Transverse colon (tissue), 4 donors: Measurements from ENCODE around the gene RND3. TPM values are rescaled to one million over a fixed set of nuclear protein-coding genes. Genes with fewer than 3 reads are reported as not detected.
A peak's percentile ranks its signal among the peaks of the same experiment; 100 is the strongest.

ENCODE experiments used
- DNase-seq: peaks from one replicate; pipeline ENCODE4 v3.0.0-alpha.2; 2019
- H3K27ac ChIP-seq, 4 donors: fragments of 200-600 bp; sonication (generic); 2 replicates each; pipeline ENCODE4 v1.5.1; 2016 to 2018; ENCODE audit warnings: inconsistent platforms in 4 of 4
- H3K27me3 ChIP-seq: fragments of 200-600 bp; sonication (generic); 2 replicates; pipeline ENCODE4 v1.5.1; 2017; ENCODE audit warnings: inconsistent platforms
- H3K36me3 ChIP-seq, 4 donors: fragments of 200-600 bp; sonication (generic); 2 replicates each; pipeline ENCODE4 v1.5.1; 2017 to 2019; ENCODE audit warnings: inconsistent platforms in 4 of 4
- H3K4me1 ChIP-seq, 4 donors: fragments of 200-600 bp; sonication (generic); 2 replicates each; pipeline ENCODE4 v1.5.1; 2017 to 2020; ENCODE audit warnings: inconsistent platforms in 4 of 4
- H3K4me3 ChIP-seq, 4 donors: fragments of 200-600 bp; sonication (generic); 1 replicate in 1 of 4; 2 replicates in 3 of 4; pipeline versions ENCODE4 v1.5.1 to v1.6.1; 2017 to 2019; ENCODE audit warnings: inconsistent platforms in 4 of 4
- H3K9me3 ChIP-seq, 2 donors: fragments of 200-600 bp; sonication (generic); 2 replicates each; pipeline ENCODE4 v1.5.1; 2017 to 2019; ENCODE audit warnings: inconsistent platforms in 2 of 2
- EP300 ChIP-seq: sonication (generic); formaldehyde crosslinking; IDR thresholded peaks from one replicate; pipeline ENCODE4 v1.6.1; 2017; ENCODE audit warnings: antibody characterized with exemption, low read depth
- POLR2A ChIP-seq: fragments of 450-650 bp; IDR thresholded peaks from one replicate; pipeline ENCODE4 v1.6.1; 2016; ENCODE audit warnings: antibody characterized with exemption, mild to moderate bottlenecking, moderate library complexity
- POLR2AphosphoS5 ChIP-seq, 3 donors: sonication (generic); formaldehyde crosslinking; IDR thresholded peaks; one replicate each; pipeline ENCODE4 v1.6.1; 2016; ENCODE audit warnings: antibody characterized with exemption in 3 of 3
- WGBS, 2 donors: methylation state at CpG; one replicate each; pipeline ENCODE4 v1.1.5; 2018; ENCODE audit warnings: low coverage in 1 of 2; 5-methylcytosine and 5-hydroxymethylcytosine counted together
- in situ Hi-C, 4 donors: fragments of 200-750 bp; cut with MboI; loops; one replicate each; pipeline versions ENCODE4 v1.15.0 to v1.15.1; 2017; ENCODE audit warnings: low sequenced_read_pairs in 3 of 4, low pct_ligation_motif_present in 1 of 4, low pct_unique_long_range_greater_than_20kb in 1 of 4
- intact Hi-C: fragments of 100-400 bp; cut with DNase I; formaldehyde crosslinking; loops from one replicate; pipeline ENCODE4 v1.15.1; 2023; ENCODE audit warnings: low total_unique reads
- total RNA-seq, 4 donors: library from RNA; depleted of rRNA; stranded (reverse); fragments of >200 nt; gene quantifications; one replicate each; pipeline ENCODE4 v1.1.0, GENCODE V29; 2016
- TF ChIP-seq, protein P1 (sequence below), 5 experiments: fragments of 200-600 bp in 3 of 5; fragments of 450-650 bp in 2 of 5; sonication (generic) in 3 of 5; IDR thresholded peaks; 1 replicate in 2 of 5; 2 replicates in 3 of 5; pipeline ENCODE4 v1.5.1; 2016 to 2017; ENCODE audit warnings: antibody characterized with exemption in 5 of 5, inconsistent platforms in 3 of 5, mild to moderate bottlenecking in 2 of 5, moderate library complexity in 1 of 5

Gene RND3
- total RNA-seq, 4 donors from 2014 or later, result 16.5 to 54.6 (median 46.1) TPM

DNA sequence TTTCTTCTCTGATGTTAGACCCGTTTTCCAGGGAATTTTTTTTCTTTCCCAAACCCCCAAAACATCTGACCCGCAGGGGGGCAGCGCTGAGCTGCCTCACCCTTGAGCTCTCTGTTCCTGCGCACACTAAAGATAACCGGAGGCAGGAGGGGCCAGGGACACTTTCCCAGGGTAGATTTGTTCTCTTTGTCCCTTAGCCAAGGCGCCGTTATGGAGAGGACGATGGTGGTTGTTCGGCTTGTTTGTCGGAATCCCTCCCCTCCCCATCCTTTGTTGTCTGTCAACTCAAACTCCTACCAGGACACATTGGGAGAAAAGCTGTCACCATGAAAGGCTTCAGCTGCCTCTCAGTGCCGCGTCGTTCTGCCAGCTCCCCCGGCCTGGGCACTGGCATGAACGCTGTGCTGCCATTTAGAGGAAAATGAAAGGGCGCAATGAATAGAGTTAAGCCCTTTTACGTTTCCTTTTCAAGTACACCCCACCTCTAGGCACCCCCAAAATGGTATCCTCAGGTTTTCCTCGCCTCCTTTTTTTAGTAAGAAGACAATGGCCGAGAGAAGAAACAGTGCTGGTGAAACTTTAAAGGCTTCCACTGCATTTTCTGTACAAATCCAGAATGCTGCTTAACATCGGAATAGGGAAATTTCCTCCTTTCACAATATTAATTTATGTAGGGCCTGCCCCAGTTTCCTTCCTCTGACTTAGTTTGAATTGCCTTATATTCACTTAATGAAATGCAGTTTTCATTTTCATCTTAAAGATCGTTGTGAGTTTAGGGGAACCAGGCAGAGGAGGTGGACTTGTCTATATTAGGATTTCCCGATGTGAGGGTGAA lies 62.1 kb downstream of the RND3 start:
- peaks cover 0 to 15% (median 2%) of the 10 kb centered on the region in 4 donors for H3K4me1 ChIP-seq
- intact Hi-C loops, result no loop called here

DNA sequence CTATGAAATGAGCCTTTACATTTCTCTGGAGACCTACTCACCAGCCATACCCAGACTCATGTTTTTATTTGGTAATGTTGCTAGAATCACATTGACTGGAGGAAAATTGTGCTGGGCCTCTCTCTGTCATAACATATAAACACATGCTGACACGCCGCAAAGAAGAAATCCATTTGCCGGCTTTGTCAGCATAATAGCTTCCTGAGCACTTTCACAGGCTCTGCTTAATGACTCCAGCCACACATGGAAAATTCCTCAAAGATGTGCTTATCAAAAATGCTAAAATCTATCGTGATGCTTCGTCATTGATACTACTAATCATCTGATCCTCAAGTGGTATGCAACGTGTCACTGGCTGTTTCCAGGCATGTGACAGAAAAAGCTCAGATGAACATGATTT lies 63.1 kb downstream of the RND3 start:
- in situ Hi-C loops, result no loop called here
- H3K9me3 ChIP-seq, result no peaks in the 10 kb centered on the region
- no peaks in the 10 kb centered on the region for H3K36me3 ChIP-seq
- peaks cover 0 to 21% (median 2%) of the 10 kb centered on the region in 4 donors for H3K4me1 ChIP-seq
- intact Hi-C loops, result no loop called here
- no peak for DNase-seq
- no peak for TF ChIP-seq EP300
- TF ChIP-seq POLR2A, result no peak
- TF ChIP-seq, protein P1, sequence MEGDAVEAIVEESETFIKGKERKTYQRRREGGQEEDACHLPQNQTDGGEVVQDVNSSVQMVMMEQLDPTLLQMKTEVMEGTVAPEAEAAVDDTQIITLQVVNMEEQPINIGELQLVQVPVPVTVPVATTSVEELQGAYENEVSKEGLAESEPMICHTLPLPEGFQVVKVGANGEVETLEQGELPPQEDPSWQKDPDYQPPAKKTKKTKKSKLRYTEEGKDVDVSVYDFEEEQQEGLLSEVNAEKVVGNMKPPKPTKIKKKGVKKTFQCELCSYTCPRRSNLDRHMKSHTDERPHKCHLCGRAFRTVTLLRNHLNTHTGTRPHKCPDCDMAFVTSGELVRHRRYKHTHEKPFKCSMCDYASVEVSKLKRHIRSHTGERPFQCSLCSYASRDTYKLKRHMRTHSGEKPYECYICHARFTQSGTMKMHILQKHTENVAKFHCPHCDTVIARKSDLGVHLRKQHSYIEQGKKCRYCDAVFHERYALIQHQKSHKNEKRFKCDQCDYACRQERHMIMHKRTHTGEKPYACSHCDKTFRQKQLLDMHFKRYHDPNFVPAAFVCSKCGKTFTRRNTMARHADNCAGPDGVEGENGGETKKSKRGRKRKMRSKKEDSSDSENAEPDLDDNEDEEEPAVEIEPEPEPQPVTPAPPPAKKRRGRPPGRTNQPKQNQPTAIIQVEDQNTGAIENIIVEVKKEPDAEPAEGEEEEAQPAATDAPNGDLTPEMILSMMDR (IDR thresholded peaks at IDR 0.05), result no peak
- TF ChIP-seq POLR2AphosphoS5 (IDR thresholded peaks at IDR 0.05), result no peak
- H3K4me3 ChIP-seq, result no peak overlapping the region
- no peak overlapping the region for H3K27ac ChIP-seq
- WGBS, 2 donors, result 70 to 79% methylated on average over 6 of the region's 6 CpGs
- H3K27me3 ChIP-seq, result no peaks in the 10 kb centered on the region

More for the DNA sequence above, 62.1 kb downstream of the RND3 start:
- Histone ChIP-seq H3K4me3 (no peak overlapping the region), H3K9me3 (no peaks in the 10 kb centered on the region), H3K36me3 (no peaks in the 10 kb centered on the region), H3K27me3 (no peaks in the 10 kb centered on the region), H3K27ac (no peak overlapping the region)
- DNase-seq, result no peak
- in situ Hi-C loops, result no loop called here
- 75 to 80% methylated on average over 12 to 22 of the region's 22 CpGs for WGBS, 2 donors
- TF ChIP-seq, protein P1 (IDR thresholded peaks at IDR 0.05), result peak in 1 of 5 experiments; percentile 11
- no peak for TF ChIP-seq POLR2AphosphoS5 (IDR thresholded peaks at IDR 0.05)
- TF ChIP-seq EP300, result no peak
- no peak for TF ChIP-seq POLR2A

DNA sequence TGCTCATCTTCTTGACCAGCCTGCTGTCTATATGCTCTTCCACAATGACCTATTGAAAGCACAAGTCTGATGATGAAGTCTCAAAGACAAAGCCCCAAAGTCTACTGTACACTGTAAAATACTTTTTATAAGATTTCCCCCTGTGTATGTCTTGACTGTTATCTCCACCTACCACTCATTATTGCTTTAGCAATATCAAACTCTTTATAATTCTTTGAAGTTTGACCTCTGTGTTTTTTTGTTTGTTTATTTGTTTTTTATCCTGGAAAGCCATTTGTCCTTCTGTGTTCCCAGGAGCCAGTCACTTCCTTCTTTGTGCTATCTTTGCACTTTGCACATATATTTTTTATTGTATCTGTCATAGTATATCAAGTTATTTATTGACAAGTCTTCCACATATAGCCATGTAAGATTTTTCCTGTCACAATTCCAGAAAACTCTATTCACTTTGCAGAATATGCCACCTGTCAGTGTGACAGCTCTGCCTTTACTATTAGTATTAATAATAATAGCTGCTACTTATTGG lies 66.3 kb downstream of the RND3 start:
- in situ Hi-C loops (no loop called here), intact Hi-C loops (no loop called here)
- Histone ChIP-seq H3K27me3 (no peaks in the 10 kb centered on the region), H3K27ac (peak overlapping the region in 3 of 4 donors; percentile 3 to 48 (median 34)), H3K36me3 (no peaks in the 10 kb centered on the region), H3K4me3 (no peak overlapping the region), H3K9me3 (no peaks in the 10 kb centered on the region), H3K4me1 (peaks cover 0 to 21% (median 2%) of the 10 kb centered on the region in 4 donors)
- TF ChIP-seq, protein P1 (IDR thresholded peaks at IDR 0.05), result no peak
- TF ChIP-seq POLR2AphosphoS5 (IDR thresholded peaks at IDR 0.05), result no peak
- TF ChIP-seq POLR2A, result no peak
- no peak for TF ChIP-seq EP300
- DNase-seq, result no peak

DNA sequence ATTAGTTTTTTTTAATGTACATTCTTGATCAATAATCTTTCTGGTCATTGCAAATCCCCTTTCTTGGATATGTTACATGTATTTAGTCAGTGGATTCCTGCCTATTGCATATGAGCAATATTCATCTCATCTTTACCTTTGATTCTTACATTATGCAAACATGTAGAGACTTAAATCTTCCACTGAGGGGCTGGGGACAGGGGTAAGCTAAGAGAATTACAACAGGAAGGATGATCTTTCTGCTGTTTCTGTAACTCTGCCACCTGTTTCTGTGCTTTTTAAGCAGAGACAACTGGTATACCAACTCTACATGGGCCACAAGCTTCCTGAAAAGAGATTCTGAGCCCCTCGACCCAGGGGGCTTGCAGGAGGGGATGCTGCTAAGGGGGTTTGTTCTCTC lies 68.6 kb downstream of the RND3 start:
- peaks cover 0 to 16% (median 2%) of the 10 kb centered on the region in 4 donors for H3K4me1 ChIP-seq
- intact Hi-C loops (no loop called here), in situ Hi-C loops (no loop called here)
- no peak overlapping the region for H3K27ac ChIP-seq
- no peak overlapping the region for H3K4me3 ChIP-seq
- DNase-seq, result no peak
- no peaks in the 10 kb centered on the region for H3K9me3 ChIP-seq
- no peaks in the 10 kb centered on the region for H3K36me3 ChIP-seq
- no peaks in the 10 kb centered on the region for H3K27me3 ChIP-seq
- WGBS, 2 donors, result 44 to 50% methylated on average over 1 of the region's 1 CpG
- TF ChIP-seq EP300 (no peak), POLR2A (no peak), POLR2AphosphoS5 (IDR thresholded peaks at IDR 0.05) (no peak)
- TF ChIP-seq, protein P1 (IDR thresholded peaks at IDR 0.05), result no peak
